BLaER1 treated with 17β-estradiol and CSF1 and Interleukin-3, amounts not matched to agents 10 nM and 100 nM (cell line): ENCODE results near the gene AFG1L.
A peak's percentile ranks its signal among the peaks of the same experiment; 100 is the strongest.

Experiments
- H3K27ac ChIP-seq, 11 experiments: shearing (Covaris generic); formaldehyde crosslinking; 2 replicates each; pipeline ENCODE4 v1.8.1; 2022
- H3K27me3 ChIP-seq, 11 experiments: shearing (Covaris generic); formaldehyde crosslinking; 2 replicates each; pipeline ENCODE4 v1.8.1; 2022
- H3K36me3 ChIP-seq, 11 experiments: shearing (Covaris generic); formaldehyde crosslinking; 2 replicates each; pipeline ENCODE4 v1.8.1; 2022
- H3K4me1 ChIP-seq, 10 experiments: shearing (Covaris generic); formaldehyde crosslinking; 2 replicates each; pipeline ENCODE4 v1.8.1; 2022
- H3K4me2 ChIP-seq, 11 experiments: shearing (Covaris generic); formaldehyde crosslinking; 2 replicates each; pipeline ENCODE4 v1.8.1; 2022
- H3K4me3 ChIP-seq, 10 experiments: shearing (Covaris generic); formaldehyde crosslinking; 2 replicates each; pipeline ENCODE4 v1.8.1; 2022
- H3K9ac ChIP-seq, 11 experiments: shearing (Covaris generic); formaldehyde crosslinking; 2 replicates each; pipeline ENCODE4 v1.8.1; 2022
- H3K9me3 ChIP-seq, 11 experiments: shearing (Covaris generic); formaldehyde crosslinking; replicated peaks in 1 of 11; 2 replicates each; pipeline ENCODE4 v1.8.1; 2022
- H4K20me1 ChIP-seq, 11 experiments: shearing (Covaris generic); formaldehyde crosslinking; 2 replicates each; pipeline ENCODE4 v1.8.1; 2022
- Cebpa-rat ChIP-seq, 11 experiments: shearing (Covaris generic); IDR thresholded peaks; 2 replicates each; pipeline ENCODE4 v1.8.1; 2022

AFG1L gene

GRCh38 chr6:108574457-108575141, 279.7 kb downstream of the AFG1L start:
- no peak overlapping the region; a peak in 1 of 22 replicates for H3K9ac ChIP-seq
- peaks cover 9 to 100% (median 75%) of the 10 kb centered on the region in 11 experiments; a peak in 17 of 22 replicates for H4K20me1 ChIP-seq
- H3K4me1 ChIP-seq, result peaks cover 0 to 85% (median 9%) of the 10 kb centered on the region in 10 experiments; a peak in 11 of 20 replicates
- H3K9me3 ChIP-seq, result no peaks in the 10 kb centered on the region; a peak in 1 of 22 replicates
- H3K4me3 ChIP-seq, result no peak overlapping the region
- no peaks in the 10 kb centered on the region for H3K27me3 ChIP-seq
- TF ChIP-seq Cebpa-rat (IDR thresholded peaks at IDR 0.05), result no peak
- H3K27ac ChIP-seq, result peak overlapping the region in 1 of 11 experiments; percentile 20; a peak in 1 of 22 replicates
- peaks cover 56 to 93% (median 65%) of the 10 kb centered on the region in 11 experiments for H3K36me3 ChIP-seq
- H3K4me2 ChIP-seq, result peak overlapping the region in 2 of 11 experiments; percentile 60 to 78; a peak in 3 of 22 replicates
